Endothelial cell of umbilical vein (primary cell): ENCODE data around the gene PALD1.

Experiments used
- CTCF ChIP-seq, 2 donors: IDR thresholded peaks; 1 replicate in 1 of 2; 2 replicates in 1 of 2; pipeline ENCODE4 v1.5.1; 2011; ENCODE audit warnings: low read length in 2 of 2, mild to moderate bottlenecking in 2 of 2, moderate library complexity in 2 of 2, control low read depth in 1 of 2, inconsistent platforms in 1 of 2, low read depth in 1 of 2; ENCODE audit not compliant: insufficient read depth in 1 of 2; ENCODE audit errors: extremely low read depth in 1 of 2
- EZH2 ChIP-seq: IDR thresholded peaks from 2 replicates; pipeline ENCODE4 v1.6.1; 2012; ENCODE audit warnings: borderline replicate concordance, low read depth, mild to moderate bottlenecking, moderate library complexity, low read length, inconsistent platforms; ENCODE audit not compliant: severe bottlenecking
- POLR2AphosphoS5 ChIP-seq: IDR thresholded peaks from 2 replicates; pipeline ENCODE4 v1.6.1; 2012; ENCODE audit warnings: low read depth, mild to moderate bottlenecking, control low read depth, low read length, moderate library complexity; ENCODE audit not compliant: insufficient read depth

GRCh38 chr10:70605161-70605560 lies 126.6 kb downstream of the PALD1 start:
- no peak for TF ChIP-seq CTCF (IDR thresholded peaks at IDR 0.05; ENCODE audit: extremely low read depth in 1 of 2, insufficient read depth in 1 of 2, low read depth in 1 of 2, low read length in 2 of 2)
- no peak for TF ChIP-seq POLR2AphosphoS5
- no peak for TF ChIP-seq EZH2
